GM12873 (cell line): ENCODE data around the gene BLMH.

Source experiments
- CTCF ChIP-seq: IDR thresholded peaks from 2 replicates; pipeline ENCODE4 v1.5.1; 2012; ENCODE audit warnings: low read depth, mild to moderate bottlenecking, moderate library complexity, low read length, control low read depth; ENCODE audit not compliant: insufficient read depth; ENCODE audit errors: missing control alignments

The BLMH gene

DNA sequence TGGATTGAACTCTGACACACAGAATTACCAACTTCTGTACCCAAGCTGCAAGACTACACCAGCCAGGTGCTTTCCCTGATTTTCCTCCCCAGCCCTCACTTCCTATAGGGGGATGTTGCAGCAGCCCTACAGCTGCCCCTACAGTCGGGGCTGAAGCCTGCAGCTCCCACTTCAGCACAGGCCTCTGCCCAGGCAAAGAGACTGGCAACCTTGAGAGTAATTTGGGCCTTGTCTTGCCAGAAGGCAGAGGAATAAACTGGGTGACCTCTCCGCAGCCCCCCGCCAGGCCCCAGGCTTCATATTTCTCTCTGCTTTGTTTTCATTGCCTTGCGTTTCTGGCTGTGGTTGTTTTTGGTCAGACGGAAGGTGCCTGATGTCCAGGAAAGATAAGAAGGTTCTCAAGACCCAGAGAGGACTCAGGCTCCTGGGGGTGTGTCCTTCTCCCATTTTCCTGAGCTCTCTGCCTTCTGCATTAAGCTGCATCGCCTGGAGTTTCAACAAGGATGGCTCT lies 88.2 kb downstream of the BLMH start:
- TF ChIP-seq CTCF = peak; percentile 22

GRCh38 chr17:30200106-30200505 lies 91.6 kb downstream of the BLMH start:
- no peak for TF ChIP-seq CTCF

GRCh38 chr17:30199600-30199999 lies 92.1 kb downstream of the BLMH start:
- TF ChIP-seq CTCF = no peak
